Chondrocyte (in vitro differentiated cells): ENCODE data around the gene COX7B2. TPM values are rescaled to one million over a fixed set of nuclear protein-coding genes. Genes with fewer than 3 reads are reported as not detected.

ENCODE experiments used
- DNase-seq: peaks from one replicate; pipeline ENCODE4 v3.0.0; 2021; ENCODE audit warnings: mixed read lengths, low spot score
- H3K27ac Mint-ChIP-seq: one replicate; pipeline ENCODE4 v1.8.0; 2021; ENCODE audit warnings: mild to moderate bottlenecking, moderate library complexity, mixed read lengths; ENCODE audit not compliant: unreplicated experiment
- H3K27me3 Mint-ChIP-seq: 2 replicates; pipeline ENCODE4 v1.8.0; 2021; ENCODE audit warnings: low read depth, mixed read lengths
- H3K36me3 Mint-ChIP-seq: 2 replicates; pipeline ENCODE4 v1.8.0; 2021; ENCODE audit warnings: low read depth, mixed read lengths
- H3K4me1 Mint-ChIP-seq: 2 replicates; pipeline ENCODE4 v1.8.0; 2021; ENCODE audit warnings: low read depth, mild to moderate bottlenecking, mixed read lengths
- H3K4me3 Mint-ChIP-seq: one replicate; pipeline ENCODE4 v1.8.0; 2021; ENCODE audit warnings: mild to moderate bottlenecking, moderate library complexity, mixed read lengths; ENCODE audit not compliant: unreplicated experiment
- H3K9me3 Mint-ChIP-seq: 2 replicates; pipeline ENCODE4 v1.8.0; 2021; ENCODE audit warnings: low read depth, mixed read lengths
- CTCF ChIP-seq: fragments of 200-600 bp; sonication (generic); IDR thresholded peaks from 2 replicates; pipeline ENCODE4 v1.5.0; 2021; ENCODE audit warnings: antibody characterized with exemption, mild to moderate bottlenecking, moderate library complexity
- total RNA-seq: library from RNA; stranded (reverse); gene quantifications from 3 replicates; pipeline ENCODE4 v1.2.1, GENCODE V29; 2021

Gene COX7B2
- total RNA-seq, 1 donor from 2014 or later: not detected

- DNase-seq: no peak
- no peak for TF ChIP-seq CTCF
- no peak overlapping the region for H3K27ac Mint-ChIP-seq
- H3K9me3 Mint-ChIP-seq: no peaks in the 10 kb centered on the region
- H3K4me1 Mint-ChIP-seq: peaks cover 5% of the 10 kb centered on the region
- H3K36me3 Mint-ChIP-seq: no peaks in the 10 kb centered on the region
- H3K4me3 Mint-ChIP-seq: no peak overlapping the region
- peaks cover 19% of the 10 kb centered on the region for H3K27me3 Mint-ChIP-seq
Observed at GRCh38 chr4:46852800-46853199, 56.2 kb downstream of the COX7B2 start.

- H3K9me3 Mint-ChIP-seq: no peaks in the 10 kb centered on the region
- H3K27me3 Mint-ChIP-seq: peaks cover 38% of the 10 kb centered on the region
- no peaks in the 10 kb centered on the region for H3K4me1 Mint-ChIP-seq
- H3K36me3 Mint-ChIP-seq: no peaks in the 10 kb centered on the region
- no peak for TF ChIP-seq CTCF
- no peak overlapping the region for H3K27ac Mint-ChIP-seq
- no peak for DNase-seq
- no peak overlapping the region for H3K4me3 Mint-ChIP-seq
Observed at GRCh38 chr4:46850026-46850425, 59.0 kb downstream of the COX7B2 start.

- H3K9me3 Mint-ChIP-seq: no peaks in the 10 kb centered on the region
- H3K27me3 Mint-ChIP-seq: peaks cover 27% of the 10 kb centered on the region
- TF ChIP-seq CTCF: peak; percentile 95
- no peaks in the 10 kb centered on the region for H3K4me1 Mint-ChIP-seq
- H3K36me3 Mint-ChIP-seq: no peaks in the 10 kb centered on the region
- H3K4me3 Mint-ChIP-seq: no peak overlapping the region
- no peak for DNase-seq
- H3K27ac Mint-ChIP-seq: no peak overlapping the region
Observed at GRCh38 chr4:46844325-46844917, 64.6 kb downstream of the COX7B2 start.

- no peak overlapping the region for H3K27ac Mint-ChIP-seq
- H3K27me3 Mint-ChIP-seq: peaks cover 11% of the 10 kb centered on the region
- no peak for DNase-seq
- no peak for TF ChIP-seq CTCF
- H3K9me3 Mint-ChIP-seq: no peaks in the 10 kb centered on the region
- no peak overlapping the region for H3K4me3 Mint-ChIP-seq
- no peaks in the 10 kb centered on the region for H3K36me3 Mint-ChIP-seq
- H3K4me1 Mint-ChIP-seq: no peaks in the 10 kb centered on the region
Observed at GRCh38 chr4:46839128-46839527, 69.9 kb downstream of the COX7B2 start.

- H3K27ac Mint-ChIP-seq: no peak overlapping the region
- no peaks in the 10 kb centered on the region for H3K4me1 Mint-ChIP-seq
- H3K36me3 Mint-ChIP-seq: no peaks in the 10 kb centered on the region
- no peak for TF ChIP-seq CTCF
- DNase-seq: no peak
- H3K27me3 Mint-ChIP-seq: peaks cover 11% of the 10 kb centered on the region
- H3K9me3 Mint-ChIP-seq: no peaks in the 10 kb centered on the region
- no peak overlapping the region for H3K4me3 Mint-ChIP-seq
Observed at GRCh38 chr4:46837639-46838038, 71.4 kb downstream of the COX7B2 start.
